ENCODE data around the gene ATG13.

The ATG13 gene

DNA sequence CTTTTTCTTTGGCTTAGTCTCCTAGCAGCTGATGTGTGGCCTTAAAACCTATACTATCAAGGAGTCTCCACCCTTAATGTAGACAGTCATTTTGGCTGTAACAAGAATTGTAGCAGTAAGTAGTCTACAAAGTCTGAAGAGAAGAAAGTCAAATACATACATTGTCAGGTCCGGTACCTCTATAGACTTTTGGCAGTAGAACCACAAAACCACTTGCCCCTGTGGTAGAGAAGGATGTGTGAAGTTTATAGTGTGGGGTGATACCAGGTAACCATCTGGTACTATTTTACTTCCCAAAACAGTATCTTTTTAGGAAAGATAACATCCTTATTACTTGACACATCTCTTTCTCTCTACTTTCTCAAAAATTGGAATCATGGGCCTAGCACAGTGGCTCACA lies 15.1 kb downstream of the ATG13 start:
- H3K27ac ChIP-seq (replicated peaks) = no peak overlapping the region; the same call in 1 of the 2 replicates
- no peaks in the 10 kb centered on the region for H3K27me3 ChIP-seq (ENCODE audit: insufficient read depth, poor library complexity, severe bottlenecking)
- H3K4me3 ChIP-seq (replicated peaks; ENCODE audit: insufficient read depth, low read length) = no peak overlapping the region
- TF ChIP-seq REST (IDR thresholded peaks at IDR 0.05; ENCODE audit: insufficient replicate concordance, low read depth) = no peak
- DNase-seq (ENCODE audit: low read depth in 1 of 2, low spot score in 1 of 2) = no peak

- Histone ChIP-seq H3K4me3 (replicated peaks; ENCODE audit: insufficient read depth, low read length) (no peak overlapping the region), H3K27ac (replicated peaks) (no peak overlapping the region), H3K27me3 (ENCODE audit: insufficient read depth, poor library complexity, severe bottlenecking) (no peaks in the 10 kb centered on the region)
- TF ChIP-seq REST (IDR thresholded peaks at IDR 0.05; ENCODE audit: insufficient replicate concordance, low read depth) (no peak), GABPA (IDR thresholded peaks at IDR 0.05; ENCODE audit: low read depth) (no peak), SPI1 (IDR thresholded peaks at IDR 0.05; ENCODE audit: borderline replicate concordance, low read depth) (no peak), POLR2AphosphoS5 (IDR thresholded peaks at IDR 0.05; ENCODE audit: low read depth) (no peak), CTCF (IDR thresholded peaks at IDR 0.05; ENCODE audit: insufficient read depth, low read length) (no peak)
- DNase-seq (ENCODE audit: low read depth in 1 of 2, low spot score in 1 of 2) = no peak
Measured at GRCh38 chr11:46633291-46634217, 16.2 kb downstream of the ATG13 start.

DNA sequence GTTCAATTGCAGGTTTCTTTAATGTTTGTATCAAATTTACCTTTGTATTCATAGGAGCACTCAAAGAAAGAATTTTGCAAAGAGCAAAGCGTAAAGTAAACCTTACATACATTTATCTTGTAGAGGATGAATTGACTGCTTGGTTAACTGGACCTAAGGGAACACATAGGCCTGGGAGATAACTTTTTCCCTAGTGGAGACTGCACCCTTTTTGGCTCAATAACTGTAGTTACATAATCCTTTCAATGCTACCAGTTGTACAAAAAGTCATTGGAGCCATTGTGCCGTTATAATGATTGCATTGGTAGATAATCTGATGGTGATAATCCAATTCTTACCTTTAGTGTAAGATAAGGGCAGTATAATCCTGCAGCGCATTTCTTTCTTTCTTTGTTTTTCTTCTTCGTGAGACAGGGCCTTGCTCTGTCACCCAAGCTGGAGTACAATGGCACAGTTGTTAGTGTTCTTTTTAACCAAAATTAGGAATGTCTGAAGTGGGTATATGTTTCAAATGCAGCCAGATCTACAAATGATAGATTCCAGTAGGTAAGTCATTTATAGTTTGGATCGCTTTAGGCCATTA lies 18.3 kb downstream of the ATG13 start:
- DNase-seq (ENCODE audit: low read depth in 1 of 2, low spot score in 1 of 2) = no peak
- Histone ChIP-seq H3K27me3 (ENCODE audit: insufficient read depth, poor library complexity, severe bottlenecking) (no peaks in the 10 kb centered on the region), H3K4me3 (replicated peaks; ENCODE audit: insufficient read depth, low read length) (no peak overlapping the region), H3K27ac (replicated peaks) (no peak overlapping the region; the same call in 1 of the 2 replicates)
- TF ChIP-seq GABPA (IDR thresholded peaks at IDR 0.05; ENCODE audit: low read depth) = no peak
- no peak for TF ChIP-seq REST (IDR thresholded peaks at IDR 0.05; ENCODE audit: insufficient replicate concordance, low read depth)
- TF ChIP-seq POLR2AphosphoS5 (IDR thresholded peaks at IDR 0.05; ENCODE audit: low read depth) = no peak
- no peak for TF ChIP-seq SPI1 (IDR thresholded peaks at IDR 0.05; ENCODE audit: borderline replicate concordance, low read depth)
- TF ChIP-seq CTCF (IDR thresholded peaks at IDR 0.05; ENCODE audit: insufficient read depth, low read length) = no peak
